Mucosa of gallbladder (tissue), 1 donor: Measurements from ENCODE around the gene PLEKHA6. TPM values are rescaled to one million over a fixed set of nuclear protein-coding genes. Genes with fewer than 3 reads are reported as not detected.
A peak's percentile ranks its signal among the peaks of the same experiment; 100 is the strongest.

ENCODE experiments used
- DNase-seq: peaks from one replicate; pipeline ENCODE4 v3.0.0-alpha.2; 2020; ENCODE audit warnings: low spot score
- total RNA-seq: library from RNA; stranded (reverse); gene quantifications from one replicate; pipeline ENCODE4 v1.2.1, GENCODE V29; 2021
- donor health status: DM: no; HTN: no; CAD: no.

The PLEKHA6 gene
- total RNA-seq, 1 donor from 2014 or later = 115 TPM

GRCh38 chr1:204355913-204356312, 3.8 kb downstream of the PLEKHA6 start:
- DNase-seq = no peak

- DNase-seq = no peak
Measured at GRCh38 chr1:204354579-204354978, 5.2 kb downstream of the PLEKHA6 start.

GRCh38 chr1:204353213-204353910, 6.4 kb downstream of the PLEKHA6 start:
- DNase-seq = no peak

GRCh38 chr1:204350857-204351573, 8.7 kb downstream of the PLEKHA6 start:
- DNase-seq = peak; percentile 80

GRCh38 chr1:204350312-204350711, 9.4 kb downstream of the PLEKHA6 start:
- DNase-seq = no peak

- DNase-seq = no peak
Measured at GRCh38 chr1:204349602-204350001, 10.1 kb downstream of the PLEKHA6 start.

- peak; percentile 57 for DNase-seq
Measured at GRCh38 chr1:204348722-204349121, 11.0 kb downstream of the PLEKHA6 start.

GRCh38 chr1:204348242-204348641, 11.5 kb downstream of the PLEKHA6 start:
- peak; percentile 44 for DNase-seq

- no peak for DNase-seq
Measured at GRCh38 chr1:204345941-204346645, 13.6 kb downstream of the PLEKHA6 start.

GRCh38 chr1:204345438-204345841, 14.3 kb downstream of the PLEKHA6 start:
- DNase-seq = no peak

GRCh38 chr1:204344665-204345355, 14.9 kb downstream of the PLEKHA6 start:
- no peak for DNase-seq

- no peak for DNase-seq
Measured at GRCh38 chr1:204343802-204344201, 15.9 kb downstream of the PLEKHA6 start.

GRCh38 chr1:204343247-204343646, 16.5 kb downstream of the PLEKHA6 start:
- DNase-seq = no peak

GRCh38 chr1:204342310-204342709, 17.4 kb downstream of the PLEKHA6 start:
- DNase-seq = no peak

GRCh38 chr1:204341380-204341779, 18.3 kb downstream of the PLEKHA6 start:
- DNase-seq = no peak

GRCh38 chr1:204340081-204340889, 19.4 kb downstream of the PLEKHA6 start:
- DNase-seq = no peak

- DNase-seq = no peak
Measured at GRCh38 chr1:204339541-204339940, 20.2 kb downstream of the PLEKHA6 start.

GRCh38 chr1:204338997-204339396, 20.7 kb downstream of the PLEKHA6 start:
- DNase-seq = no peak

GRCh38 chr1:204338360-204338759, 21.4 kb downstream of the PLEKHA6 start:
- no peak for DNase-seq

GRCh38 chr1:204337583-204337982, 22.1 kb downstream of the PLEKHA6 start:
- no peak for DNase-seq

GRCh38 chr1:204337036-204337429, 22.7 kb downstream of the PLEKHA6 start:
- no peak for DNase-seq
